Measurements from ENCODE around the gene KCTD17. TPM values are rescaled to one million over a fixed set of nuclear protein-coding genes. Genes with fewer than 3 reads are reported as not detected.

The KCTD17 gene
- total and polyA plus RNA-seq, 9 donors = 10.6 to 22.1 (median 19.1) TPM

GRCh38 chr22:37101311-37102066, 49.9 kb downstream of the KCTD17 start:
- H3K9me3 ChIP-seq (replicated peaks; ENCODE audit: control insufficient read depth, low read depth, low read length) = no peaks in the 10 kb centered on the region
- H3K4me3 ChIP-seq (ENCODE audit: low read length) = no peak overlapping the region
- no peak for DNase-seq
- no peaks in the 10 kb centered on the region for H3K36me3 ChIP-seq (ENCODE audit: control insufficient read depth, insufficient read depth, low read length)
- 77% methylated on average over 8 of the region's 10 CpGs for WGBS (ENCODE audit: insufficient coverage)
- H3K4me1 ChIP-seq (ENCODE audit: control insufficient read depth, insufficient read depth, low read length) = peaks cover 3% of the 10 kb centered on the region
- H3K27me3 ChIP-seq (ENCODE audit: control insufficient read depth, insufficient read depth, low read length) = peaks cover 29% of the 10 kb centered on the region
- no peak overlapping the region for H3K27ac ChIP-seq (ENCODE audit: low read length)

- Histone ChIP-seq H3K27me3 (ENCODE audit: control insufficient read depth, insufficient read depth, low read length) (peaks cover 12% of the 10 kb centered on the region), H3K9me3 (replicated peaks; ENCODE audit: control insufficient read depth, low read depth, low read length) (no peaks in the 10 kb centered on the region), H3K36me3 (ENCODE audit: control insufficient read depth, insufficient read depth, low read length) (no peaks in the 10 kb centered on the region), H3K27ac (ENCODE audit: low read length) (no peak overlapping the region), H3K4me1 (ENCODE audit: control insufficient read depth, insufficient read depth, low read length) (peaks cover 3% of the 10 kb centered on the region), H3K4me3 (ENCODE audit: low read length) (no peak overlapping the region)
- no peak for DNase-seq
- 49% methylated on average over 18 of the region's 18 CpGs for whole genome bisulfite sequencing (ENCODE audit: insufficient coverage)
These were observed 51.6 kb downstream of the KCTD17 start for GRCh38 chr22:37103151-37103550.

- Histone ChIP-seq H3K9me3 (replicated peaks; ENCODE audit: control insufficient read depth, low read depth, low read length) (no peaks in the 10 kb centered on the region), H3K4me1 (ENCODE audit: control insufficient read depth, insufficient read depth, low read length) (peaks cover 3% of the 10 kb centered on the region), H3K27ac (ENCODE audit: low read length) (no peak overlapping the region), H3K4me3 (ENCODE audit: low read length) (no peak overlapping the region), H3K36me3 (ENCODE audit: control insufficient read depth, insufficient read depth, low read length) (no peaks in the 10 kb centered on the region), H3K27me3 (ENCODE audit: control insufficient read depth, insufficient read depth, low read length) (peaks cover 12% of the 10 kb centered on the region)
- DNase-seq = no peak
- 56% methylated on average over 12 of the region's 14 CpGs for WGBS (ENCODE audit: insufficient coverage)
These were observed 52.3 kb downstream of the KCTD17 start for GRCh38 chr22:37103656-37104452.

GRCh38 chr22:37105154-37105553, 53.6 kb downstream of the KCTD17 start:
- 17% methylated on average over 2 of the region's 7 CpGs for WGBS (ENCODE audit: insufficient coverage)
- Histone ChIP-seq H3K27ac (ENCODE audit: low read length) (no peak overlapping the region), H3K27me3 (ENCODE audit: control insufficient read depth, insufficient read depth, low read length) (peaks cover 12% of the 10 kb centered on the region), H3K9me3 (replicated peaks; ENCODE audit: control insufficient read depth, low read depth, low read length) (no peaks in the 10 kb centered on the region), H3K4me3 (ENCODE audit: low read length) (no peak overlapping the region), H3K36me3 (ENCODE audit: control insufficient read depth, insufficient read depth, low read length) (no peaks in the 10 kb centered on the region), H3K4me1 (ENCODE audit: control insufficient read depth, insufficient read depth, low read length) (peaks cover 3% of the 10 kb centered on the region)
- no peak for DNase-seq

GRCh38 chr22:37105990-37106389, 54.4 kb downstream of the KCTD17 start:
- Histone ChIP-seq H3K36me3 (ENCODE audit: control insufficient read depth, insufficient read depth, low read length) (no peaks in the 10 kb centered on the region), H3K9me3 (replicated peaks; ENCODE audit: control insufficient read depth, low read depth, low read length) (no peaks in the 10 kb centered on the region), H3K4me3 (ENCODE audit: low read length) (no peak overlapping the region), H3K27ac (ENCODE audit: low read length) (no peak overlapping the region), H3K27me3 (ENCODE audit: control insufficient read depth, insufficient read depth, low read length) (peaks cover 11% of the 10 kb centered on the region), H3K4me1 (ENCODE audit: control insufficient read depth, insufficient read depth, low read length) (peaks cover 3% of the 10 kb centered on the region)
- WGBS (ENCODE audit: insufficient coverage) = no CpG with 5 or more reads among the region's 5 CpGs
- DNase-seq = no peak

GRCh38 chr22:37107816-37108621, 56.5 kb downstream of the KCTD17 start:
- Histone ChIP-seq H3K27me3 (ENCODE audit: control insufficient read depth, insufficient read depth, low read length) (peaks cover 13% of the 10 kb centered on the region), H3K36me3 (ENCODE audit: control insufficient read depth, insufficient read depth, low read length) (no peaks in the 10 kb centered on the region)
- 83% methylated on average over 14 of the region's 18 CpGs for WGBS (ENCODE audit: insufficient coverage)

GRCh38 chr22:37109242-37109917, 57.8 kb downstream of the KCTD17 start, which contains the start of gene TMPRSS6:
TMPRSS6 (minus strand) TSS chr22:37109713; CDS start chr22:37103417, 6,296 bp downstream.
- Histone ChIP-seq H3K27me3 (ENCODE audit: control insufficient read depth, insufficient read depth, low read length) (peaks cover 6% of the 10 kb centered on the region), H3K9me3 (replicated peaks; ENCODE audit: control insufficient read depth, low read depth, low read length) (no peaks in the 10 kb centered on the region), H3K36me3 (ENCODE audit: control insufficient read depth, insufficient read depth, low read length) (no peaks in the 10 kb centered on the region), H3K4me1 (ENCODE audit: control insufficient read depth, insufficient read depth, low read length) (peaks cover 3% of the 10 kb centered on the region), H3K4me3 (ENCODE audit: low read length) (no peak within 1 kb of the TSS), H3K27ac (ENCODE audit: low read length) (no peak within 1 kb of the TSS)
- no peak for DNase-seq
- WGBS (ENCODE audit: insufficient coverage) = 56% methylated on average over 5 of the region's 13 CpGs

More at GRCh38 chr22:37107816-37108621, 56.5 kb downstream of the KCTD17 start:
- Histone ChIP-seq H3K9me3 (replicated peaks; ENCODE audit: control insufficient read depth, low read depth, low read length) (no peaks in the 10 kb centered on the region), H3K4me3 (ENCODE audit: low read length) (no peak overlapping the region), H3K4me1 (ENCODE audit: control insufficient read depth, insufficient read depth, low read length) (peaks cover 3% of the 10 kb centered on the region), H3K27ac (ENCODE audit: low read length) (no peak overlapping the region)
- no peak for DNase-seq

GRCh38 chr22:37111156-37111717, 59.7 kb downstream of the KCTD17 start:
- no peaks in the 10 kb centered on the region for H3K4me1 ChIP-seq (ENCODE audit: control insufficient read depth, insufficient read depth, low read length)
- H3K9me3 ChIP-seq (replicated peaks; ENCODE audit: control insufficient read depth, low read depth, low read length) = no peaks in the 10 kb centered on the region
- 85% methylated on average over 13 of the region's 13 CpGs for WGBS (ENCODE audit: insufficient coverage)
- no peaks in the 10 kb centered on the region for H3K36me3 ChIP-seq (ENCODE audit: control insufficient read depth, insufficient read depth, low read length)
- no peak for DNase-seq
- peaks cover 7% of the 10 kb centered on the region for H3K27me3 ChIP-seq (ENCODE audit: control insufficient read depth, insufficient read depth, low read length)
- H3K27ac ChIP-seq (ENCODE audit: low read length) = no peak overlapping the region
- no peak overlapping the region for H3K4me3 ChIP-seq (ENCODE audit: low read length)

- H3K27me3 ChIP-seq (ENCODE audit: control insufficient read depth, insufficient read depth, low read length) = peaks cover 9% of the 10 kb centered on the region
- no peaks in the 10 kb centered on the region for H3K36me3 ChIP-seq (ENCODE audit: control insufficient read depth, insufficient read depth, low read length)
- H3K4me1 ChIP-seq (ENCODE audit: control insufficient read depth, insufficient read depth, low read length) = no peaks in the 10 kb centered on the region
- WGBS (ENCODE audit: insufficient coverage) = 26% methylated on average over 4 of the region's 12 CpGs
- H3K4me3 ChIP-seq (ENCODE audit: low read length) = no peak overlapping the region
- no peaks in the 10 kb centered on the region for H3K9me3 ChIP-seq (replicated peaks; ENCODE audit: control insufficient read depth, low read depth, low read length)
- no peak overlapping the region for H3K27ac ChIP-seq (ENCODE audit: low read length)
- DNase-seq = no peak
These were observed 60.7 kb downstream of the KCTD17 start for GRCh38 chr22:37112084-37112728.
